ENCODE results near the gene TSPAN18. TPM values are rescaled to one million over a fixed set of nuclear protein-coding genes. Genes with fewer than 3 reads are reported as not detected.
A peak's percentile ranks its signal among the peaks of the same experiment; 100 is the strongest.

Gene TSPAN18
- total and polyA plus RNA-seq, 2 of the 4 experiments (the other 2 are of a cell fraction), result 0.36 to 1.1 TPM

DNA sequence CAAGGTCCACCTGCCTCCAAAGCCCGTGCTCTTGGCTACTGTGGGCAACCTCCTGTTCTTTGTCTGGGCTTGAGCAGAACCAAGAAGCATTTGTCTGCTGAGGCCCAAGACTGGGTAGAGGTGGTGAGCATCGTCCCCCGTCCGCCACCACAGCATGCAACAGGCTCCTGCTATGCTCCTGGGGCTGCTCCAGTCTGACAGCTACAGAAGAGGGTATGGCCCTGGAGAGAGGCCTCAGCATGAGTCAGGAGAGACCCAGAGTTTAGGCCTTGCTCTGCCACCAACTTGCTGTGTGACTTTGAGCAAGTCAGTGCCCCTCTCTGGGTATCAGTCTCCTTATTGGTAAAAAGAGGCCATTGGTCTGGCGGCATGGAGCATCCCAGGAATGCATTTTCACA lies 132.8 kb downstream of the TSPAN18 start:
- BruUV-seq (replicated peaks), result no TSS peak
- ATAC-seq (ENCODE audit: low read depth) (no peak), DNase-seq (no peak)
- Histone ChIP-seq H2AK9ac (replicated peaks; ENCODE audit: low read depth, low read length, poor library complexity) (no peak overlapping the region), H3K36me3 (ENCODE audit: control insufficient read depth, insufficient read depth, low read length) (no peaks in the 10 kb centered on the region), H4K20me1 (ENCODE audit: insufficient read depth, low read length) (no peaks in the 10 kb centered on the region; the same call in 1 of the 2 replicates), H3K9ac (ENCODE audit: low read depth, low read length) (no peak overlapping the region), H3K9me3 (ENCODE audit: control insufficient read depth, insufficient read depth, low read length) (no peaks in the 10 kb centered on the region), H3K27me3 (ENCODE audit: control insufficient read depth, insufficient read depth, low read length) (peaks cover 15% of the 10 kb centered on the region), H2AFZ (replicated peaks; ENCODE audit: low read length, poor library complexity) (no peak overlapping the region), H4K8ac (ENCODE audit: low read depth in 2 of 2, low read length in 2 of 2) (no peak overlapping the region), H2BK120ac (ENCODE audit: low read depth, low read length) (peak overlapping the region; percentile 28), H3K4ac (ENCODE audit: low read depth, low read length) (peak overlapping the region; percentile 10; the same call in 1 of the 2 replicates), H3K23ac (ENCODE audit: low read depth, low read length) (no peak overlapping the region), H3K4me2 (ENCODE audit: low read depth, low read length) (no peak overlapping the region), H4K5ac (ENCODE audit: low read depth, low read length) (no peak overlapping the region), H2AK5ac (ENCODE audit: low read depth, low read length) (peak overlapping the region; percentile 56; the same call in 1 of the 2 replicates), H3K27ac (ENCODE audit: insufficient read depth, low read length) (no peak overlapping the region), H3K79me1 (ENCODE audit: low read depth in 1 of 2, low read length in 2 of 2) (no peaks in the 10 kb centered on the region), H4K91ac (ENCODE audit: insufficient read depth, low read depth, low read length) (peak overlapping the region; percentile 19), H2BK20ac (ENCODE audit: low read depth, low read length) (0 out of 2 replicates have a peak overlapping the region, but pooled peaks have one; percentile 14), H3K56ac (ENCODE audit: extremely low read depth, insufficient read depth, low read length) (no peak overlapping the region), H3K9me1 (ENCODE audit: insufficient read depth, low read length) (peaks cover 12% of the 10 kb centered on the region), H3K18ac (ENCODE audit: low read depth, low read length) (no peak overlapping the region), H2BK15ac (ENCODE audit: low read depth, low read length) (0 out of 3 replicates have a peak overlapping the region, but pooled peaks have one; percentile 19), H3K4me3 (ENCODE audit: insufficient read depth, low read depth, low read length) (no peak overlapping the region), H3K4me1 (ENCODE audit: control insufficient read depth, insufficient read depth, low read length) (peaks cover 26% of the 10 kb centered on the region), H3K14ac (replicated peaks; ENCODE audit: low read depth, low read length) (no peak overlapping the region), H2BK5ac (ENCODE audit: low read depth, low read length, poor library complexity, severe bottlenecking) (no peak overlapping the region)
- ChIA-PET CTCF (no interaction called here), POLR2A (ENCODE audit: unreplicated experiment) (no interaction called here)
- intact Hi-C loops (cut with micrococcal nuclease) (no loop called here), dilution Hi-C loops (cut with HindIII; ENCODE audit: low sequenced_read_pairs, unreplicated experiment) (no loop called here), in situ Hi-C loops (cut with MboI; ENCODE audit: low sequenced_read_pairs) (no loop called here)
- TF ChIP-seq BHLHE40 (IDR thresholded peaks at IDR 0.05; ENCODE audit: low read depth, low read length), result no peak
- TF ChIP-seq CTCF (conservative IDR thresholded peaks at IDR 0.05; ENCODE audit: low read depth, low read length), result no peak
- TF ChIP-seq RAD21 (IDR thresholded peaks at IDR 0.05; ENCODE audit: low read length), result no peak
- no peak for TF ChIP-seq MAZ (IDR thresholded peaks at IDR 0.05; ENCODE audit: borderline replicate concordance, low read depth, low read length)
- no peak for TF ChIP-seq MXI1 (IDR thresholded peaks at IDR 0.05; ENCODE audit: borderline replicate concordance, low read depth, low read length)
- TF ChIP-seq CEBPB (IDR thresholded peaks at IDR 0.05; ENCODE audit: low read depth, low read length), result no peak
- TF ChIP-seq USF2 (IDR thresholded peaks at IDR 0.05; ENCODE audit: low read depth, low read length), result no peak
- no peak for TF ChIP-seq POLR2A (IDR thresholded peaks at IDR 0.05; ENCODE audit: low read depth, low read length)
- no peak for TF ChIP-seq CHD1 (IDR thresholded peaks at IDR 0.05; ENCODE audit: low read depth, low read length)
- TF ChIP-seq NFE2L2 (IDR thresholded peaks at IDR 0.05; ENCODE audit: low read depth, low read length), result no peak
- TF ChIP-seq RCOR1 (IDR thresholded peaks at IDR 0.05; ENCODE audit: insufficient replicate concordance, low read length), result no peak
- TF ChIP-seq FOS (IDR thresholded peaks at IDR 0.05; ENCODE audit: low read depth, low read length), result no peak
- no peak for TF ChIP-seq ELK1 (IDR thresholded peaks at IDR 0.05; ENCODE audit: borderline replicate concordance, low read depth, low read length)
- TF ChIP-seq MAFK (IDR thresholded peaks at IDR 0.05; ENCODE audit: low read depth, low read length), result no peak
- no peak for TF ChIP-seq RFX5 (IDR thresholded peaks at IDR 0.05; ENCODE audit: low read depth, low read length)
- no peak for TF ChIP-seq SMC3 (IDR thresholded peaks at IDR 0.05; ENCODE audit: low read depth, low read length)
- WGBS, 2 experiments (ENCODE audit: extremely low coverage in 2 of 2, insufficient read length in 1 of 2), result 100% methylated on average over 1 of the region's 5 CpGs; no CpG with 5 or more reads in 1 of the 2 experiments

All from IMR-90 (cell line).